Epithelial cell of proximal tubule (primary cell): ENCODE data around the gene MRM2. TPM values are rescaled to one million over a fixed set of nuclear protein-coding genes. Genes with fewer than 3 reads are reported as not detected.

ENCODE experiments used
- DNase-seq: peaks from one replicate; pipeline ENCODE4 v3.0.0-alpha.2; 2011; ENCODE audit warnings: low read depth
- H3K4me3 ChIP-seq: 2 replicates; pipeline ENCODE4 v1.5.1; 2011; ENCODE audit warnings: low read depth, mild to moderate bottlenecking, low read length
- CTCF ChIP-seq: conservative IDR thresholded peaks from 2 replicates; pipeline ENCODE4 v1.5.1; 2012; ENCODE audit warnings: low read depth, mild to moderate bottlenecking, low read length
- total RNA-seq: library from RNA; depleted of rRNA; stranded (reverse); fragments of >200 nt; gene quantifications from 2 replicates; pipeline ENCODE4 v1.2.3, GENCODE V29; 2015

Gene MRM2
- total RNA-seq, 1 donor from 2014 or later: 26.1 TPM

- no peak for DNase-seq
- no peak for TF ChIP-seq CTCF
Measured at GRCh38 chr7:2200584-2200980, 41.4 kb downstream of the MRM2 start.

DNA sequence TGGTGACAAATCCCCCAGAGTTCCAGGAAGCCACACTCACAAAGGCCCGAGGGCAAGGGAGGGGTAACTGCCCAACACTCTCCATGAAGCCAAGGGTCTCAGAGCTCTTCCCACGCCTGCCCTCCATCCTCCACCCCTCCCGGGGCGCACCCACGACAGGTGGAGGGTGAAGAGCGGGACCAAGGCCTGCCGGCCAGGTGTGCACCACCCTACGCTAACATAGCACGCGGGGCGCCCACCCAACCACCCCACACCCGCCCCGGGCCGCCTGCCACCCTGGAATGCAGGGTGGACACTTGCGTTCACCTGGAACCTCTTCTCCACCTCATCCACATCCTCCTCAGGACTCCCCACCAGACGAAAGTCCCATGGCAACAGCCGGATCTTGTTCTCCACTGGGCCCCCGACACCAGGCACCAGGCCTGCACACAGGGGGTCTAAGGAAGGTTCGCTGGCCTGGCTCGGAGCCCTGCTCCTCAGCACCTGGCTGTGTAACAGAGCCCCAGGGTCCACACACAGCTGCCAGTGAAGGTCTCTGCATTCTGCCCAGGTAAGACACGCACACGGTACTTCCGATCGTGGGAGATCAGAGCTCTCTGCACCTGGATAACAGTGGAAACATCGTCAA is 41.9 kb downstream of the MRM2 start:
- no peak for DNase-seq
- H3K4me3 ChIP-seq: no peak overlapping the region
- TF ChIP-seq CTCF: no peak

More at GRCh38 chr7:2200584-2200980, 41.4 kb downstream of the MRM2 start:
- no peak overlapping the region for H3K4me3 ChIP-seq

- DNase-seq: no peak
- no peak overlapping the region for H3K4me3 ChIP-seq
- TF ChIP-seq CTCF: no peak
Measured at GRCh38 chr7:2199528-2199927, 42.5 kb downstream of the MRM2 start.

DNA sequence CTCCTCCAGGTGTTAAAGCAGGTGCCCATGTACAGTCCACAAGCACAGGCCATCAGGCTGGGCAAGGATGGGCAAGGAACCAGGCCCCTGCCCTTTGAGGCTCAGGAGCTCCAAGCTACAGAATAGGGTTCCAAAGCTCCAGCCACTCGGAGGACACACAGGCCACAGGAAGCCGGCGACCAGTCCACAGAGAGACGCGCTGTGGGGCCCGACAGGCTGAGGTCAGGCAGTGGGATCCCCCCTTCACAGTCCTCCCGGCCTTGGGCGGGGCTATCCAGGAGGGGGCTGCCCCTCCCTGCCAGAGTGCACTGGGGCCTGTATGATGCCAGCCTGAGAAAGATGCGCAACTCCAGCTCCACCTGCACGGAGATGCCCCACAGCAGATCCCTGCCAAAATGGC is 43.2 kb downstream of the MRM2 start:
- no peak overlapping the region for H3K4me3 ChIP-seq
- DNase-seq: no peak
- TF ChIP-seq CTCF: no peak

GRCh38 chr7:2198206-2198605 is 43.8 kb downstream of the MRM2 start:
- DNase-seq: no peak
- no peak overlapping the region for H3K4me3 ChIP-seq
- no peak for TF ChIP-seq CTCF

DNA sequence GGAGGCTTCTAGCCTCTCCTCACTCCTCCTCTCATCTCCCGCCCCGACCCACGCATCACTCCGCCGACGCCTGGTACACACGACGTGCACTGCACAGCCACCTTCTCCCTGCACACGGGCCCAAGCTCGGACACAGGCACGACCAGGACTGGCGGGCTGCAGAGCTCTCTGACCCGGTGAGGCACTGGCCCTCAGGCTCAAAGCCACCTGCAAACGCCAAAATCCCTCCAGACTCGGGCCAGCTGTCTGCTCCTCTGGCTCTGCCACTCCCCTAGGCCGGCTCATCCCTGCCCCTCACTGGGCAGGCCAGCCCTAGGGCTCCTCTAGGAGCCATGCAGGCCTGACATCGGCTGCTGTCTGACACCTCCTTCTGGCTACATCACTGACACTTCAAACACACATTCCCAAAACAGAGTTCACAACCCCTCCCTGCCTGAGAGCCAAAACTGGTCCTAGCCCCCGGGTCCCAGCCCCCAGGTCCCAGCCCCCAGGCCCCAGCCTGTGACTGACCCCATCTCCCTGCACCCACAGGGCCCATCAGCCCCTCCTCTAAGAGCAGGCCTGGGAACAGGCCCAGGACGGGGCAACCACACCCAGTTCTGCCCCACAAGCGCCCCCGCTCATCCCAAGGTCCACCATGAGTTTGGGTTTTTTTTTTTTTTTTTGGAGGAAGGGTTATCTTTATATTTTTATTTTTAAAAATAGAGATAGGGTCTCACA is 44.4 kb downstream of the MRM2 start:
- TF ChIP-seq CTCF: no peak
- H3K4me3 ChIP-seq: no peak overlapping the region
- DNase-seq: no peak
